Activated CD4-positive, alpha-beta memory T cell treated with anti-CD3 and anti-CD28 coated beads for 36 hours (primary cell): ENCODE results near the gene CDH5. TPM values are rescaled to one million over a fixed set of nuclear protein-coding genes. Genes with fewer than 3 reads are reported as not detected.

ENCODE experiments used
- CTCF ChIA-PET: fragments of 350-600 bp; sonication (Branson Sonifier 250); formaldehyde crosslinking; loops from one replicate; lab custom pipeline; 2021; ENCODE audit warnings: antibody characterized with exemption, inconsistent platforms; lab: Charles Lee
- POLR2A ChIA-PET: fragments of 350-600 bp; sonication (Branson Sonifier 250); formaldehyde crosslinking; loops from one replicate; lab custom pipeline; 2021; ENCODE audit warnings: antibody characterized with exemption; lab: Charles Lee
- DNase-seq: peaks from one replicate; pipeline ENCODE4 v3.0.0-alpha.2; 2020
- H3K27ac Mint-ChIP-seq: one replicate; pipeline ENCODE4 v1.8.0; 2021; ENCODE audit warnings: mixed read lengths
- H3K27me3 Mint-ChIP-seq: one replicate; pipeline ENCODE4 v1.8.0; 2021; ENCODE audit warnings: mixed read lengths
- H3K36me3 Mint-ChIP-seq: one replicate; pipeline ENCODE4 v1.8.0; 2021; ENCODE audit warnings: mixed read lengths
- H3K4me1 Mint-ChIP-seq: one replicate; pipeline ENCODE4 v1.8.0; 2021; ENCODE audit warnings: low read depth, mixed read lengths
- H3K4me3 Mint-ChIP-seq: one replicate; pipeline ENCODE4 v1.8.0; 2021; ENCODE audit warnings: mild to moderate bottlenecking, mixed read lengths
- H3K9me3 Mint-ChIP-seq: one replicate; pipeline ENCODE4 v1.8.0; 2021; ENCODE audit warnings: mixed read lengths
- intact Hi-C: fragments of 100-400 bp; cut with micrococcal nuclease; formaldehyde crosslinking; loops from one replicate; pipeline ENCODE4 v1.15.1; 2023
- total RNA-seq, 2 experiments: library from RNA; stranded (reverse); gene quantifications; one replicate each; pipeline ENCODE4 v1.2.3, GENCODE V29; 2021

Gene CDH5
- total RNA-seq, 2 experiments from 2014 or later, result not detected

- Mint-ChIP-seq H3K4me1 (peaks cover 4% of the 10 kb centered on the region), H3K27me3 (peaks cover 4% of the 10 kb centered on the region), H3K9me3 (peaks cover 6% of the 10 kb centered on the region), H3K4me3 (no peak overlapping the region), H3K27ac (no peak overlapping the region), H3K36me3 (no peaks in the 10 kb centered on the region)
- intact Hi-C loops, result no loop called here
- ChIA-PET CTCF (no interaction called here), POLR2A (no interaction called here)
- no peak for DNase-seq
Observed at GRCh38 chr16:66402591-66403230, 36.2 kb downstream of the CDH5 start.

- no peaks in the 10 kb centered on the region for H3K36me3 Mint-ChIP-seq
- intact Hi-C loops, result no loop called here
- H3K4me3 Mint-ChIP-seq, result no peak overlapping the region
- ChIA-PET POLR2A (no interaction called here), CTCF (interaction anchor here (3.7 to 5.4 kb wide), 4 partner anchors 75 to 205 kb away, joined by 28 to 77 read pairs (median 53); no protein-coding TSS in a partner anchor)
- H3K27me3 Mint-ChIP-seq, result peaks cover 4% of the 10 kb centered on the region
- peaks cover 6% of the 10 kb centered on the region for H3K9me3 Mint-ChIP-seq
- no peak for DNase-seq
- H3K27ac Mint-ChIP-seq, result no peak overlapping the region
- H3K4me1 Mint-ChIP-seq, result peaks cover 13% of the 10 kb centered on the region
Observed at GRCh38 chr16:66403531-66404145, 37.1 kb downstream of the CDH5 start.

GRCh38 chr16:66405057-66405783 is 38.7 kb downstream of the CDH5 start:
- H3K4me1 Mint-ChIP-seq, result peaks cover 24% of the 10 kb centered on the region
- H3K27me3 Mint-ChIP-seq, result peaks cover 2% of the 10 kb centered on the region
- intact Hi-C loops, result loop anchor here (5.0 kb wide), 1 partner anchor 467 kb away; no protein-coding TSS in a partner anchor
- H3K27ac Mint-ChIP-seq, result no peak overlapping the region
- ChIA-PET POLR2A (no interaction called here), CTCF (interaction anchor here (0.9 to 5.4 kb wide), 18 partner anchors 12 to 463 kb away, joined by 3 to 77 read pairs (median 6); partner anchors contain the start of genes DYNC1LI2 and NAE1)
- H3K4me3 Mint-ChIP-seq, result no peak overlapping the region
- H3K9me3 Mint-ChIP-seq, result peaks cover 6% of the 10 kb centered on the region
- H3K36me3 Mint-ChIP-seq, result no peaks in the 10 kb centered on the region
- DNase-seq, result no peak

- ChIA-PET CTCF (interaction anchor here (0.6 to 5.4 kb wide), 55 partner anchors 8 to 466 kb away, joined by 3 to 77 read pairs (median 4); partner anchors contain the start of genes CKLF, CMTM2, CMTM3 and DYNC1LI2), POLR2A (interaction anchor here (1.0 kb wide), 1 partner anchor 166 kb away, joined by 3 read pairs; no protein-coding TSS in a partner anchor)
- Mint-ChIP-seq H3K4me3 (peak overlapping the region; percentile 80), H3K4me1 (peaks cover 24% of the 10 kb centered on the region), H3K36me3 (peaks cover 3% of the 10 kb centered on the region), H3K9me3 (peaks cover 6% of the 10 kb centered on the region), H3K27me3 (peaks cover 2% of the 10 kb centered on the region), H3K27ac (no peak overlapping the region)
- peak; percentile 92 for DNase-seq
- intact Hi-C loops, result loop anchor here (1.0 to 5.0 kb wide), 3 partner anchors 77 to 466 kb away; no protein-coding TSS in a partner anchor
Observed at GRCh38 chr16:66406534-66407221, 40.2 kb downstream of the CDH5 start.

GRCh38 chr16:66408163-66409048 is 41.9 kb downstream of the CDH5 start:
- POLR2A ChIA-PET, result interaction anchor here (0.6 to 1.1 kb wide), 2 partner anchors 53 to 155 kb away, joined by 3 to 4 read pairs; no protein-coding TSS in a partner anchor
- Mint-ChIP-seq H3K9me3 (peaks cover 10% of the 10 kb centered on the region), H3K4me3 (peak overlapping the region; percentile 81), H3K36me3 (peaks cover 3% of the 10 kb centered on the region), H3K27me3 (peaks cover 2% of the 10 kb centered on the region), H3K4me1 (peaks cover 24% of the 10 kb centered on the region), H3K27ac (peak overlapping the region; percentile 81)
- intact Hi-C loops, result loop anchor here (1.0 to 5.0 kb wide), 7 partner anchors 66 to 464 kb away; partner anchors contain the start of gene CMTM3
- peak; percentile 61 for DNase-seq
- CTCF ChIA-PET, result interaction anchor here (0.5 to 5.4 kb wide), 16 partner anchors 15 to 465 kb away, joined by 3 to 77 read pairs (median 6); no protein-coding TSS in a partner anchor

GRCh38 chr16:66409156-66409555 is 42.7 kb downstream of the CDH5 start:
- Mint-ChIP-seq H3K9me3 (peaks cover 10% of the 10 kb centered on the region), H3K27ac (peak overlapping the region; percentile 81), H3K4me3 (peak overlapping the region; percentile 81), H3K27me3 (no peaks in the 10 kb centered on the region), H3K36me3 (peaks cover 3% of the 10 kb centered on the region), H3K4me1 (peaks cover 24% of the 10 kb centered on the region)
- intact Hi-C loops, result loop anchor here (5.0 kb wide), 1 partner anchor 463 kb away; no protein-coding TSS in a partner anchor
- POLR2A ChIA-PET, result interaction anchor here (0.6 kb wide), 1 partner anchor 52 kb away, joined by 3 read pairs; no protein-coding TSS in a partner anchor
- CTCF ChIA-PET, result interaction anchor here (0.8 to 5.4 kb wide), 6 partner anchors 16 to 464 kb away, joined by 3 to 73 read pairs (median 6); no protein-coding TSS in a partner anchor
- DNase-seq, result no peak

- CTCF ChIA-PET, result interaction anchor here (0.6 to 1.7 kb wide), 2 partner anchors 71 to 455 kb away, joined by 4 read pairs; no protein-coding TSS in a partner anchor
- Mint-ChIP-seq H3K4me1 (peaks cover 21% of the 10 kb centered on the region), H3K4me3 (no peak overlapping the region), H3K36me3 (peaks cover 3% of the 10 kb centered on the region), H3K9me3 (peaks cover 3% of the 10 kb centered on the region), H3K27ac (no peak overlapping the region), H3K27me3 (no peaks in the 10 kb centered on the region)
- intact Hi-C loops, result no loop called here
- DNase-seq, result no peak
- POLR2A ChIA-PET, result no interaction called here
Observed at GRCh38 chr16:66412182-66412581, 45.7 kb downstream of the CDH5 start.

GRCh38 chr16:66414891-66415290 is 48.4 kb downstream of the CDH5 start:
- H3K27me3 Mint-ChIP-seq, result no peaks in the 10 kb centered on the region
- peaks cover 10% of the 10 kb centered on the region for H3K4me1 Mint-ChIP-seq
- no peak overlapping the region for H3K4me3 Mint-ChIP-seq
- peaks cover 3% of the 10 kb centered on the region for H3K36me3 Mint-ChIP-seq
- intact Hi-C loops, result no loop called here
- POLR2A ChIA-PET, result no interaction called here
- CTCF ChIA-PET, result interaction anchor here (1.0 to 1.2 kb wide), 2 partner anchors 8 to 68 kb away, joined by 3 to 4 read pairs; no protein-coding TSS in a partner anchor
- DNase-seq, result no peak
- peaks cover 3% of the 10 kb centered on the region for H3K9me3 Mint-ChIP-seq
- no peak overlapping the region for H3K27ac Mint-ChIP-seq

- DNase-seq, result no peak
- Mint-ChIP-seq H3K4me3 (no peak overlapping the region), H3K4me1 (peaks cover 9% of the 10 kb centered on the region), H3K27ac (no peak overlapping the region), H3K9me3 (peaks cover 3% of the 10 kb centered on the region), H3K36me3 (peaks cover 2% of the 10 kb centered on the region), H3K27me3 (no peaks in the 10 kb centered on the region)
- CTCF ChIA-PET, result no interaction called here
- intact Hi-C loops, result no loop called here
- POLR2A ChIA-PET, result no interaction called here
Observed at GRCh38 chr16:66416136-66416535, 49.6 kb downstream of the CDH5 start.

- Mint-ChIP-seq H3K4me3 (no peak overlapping the region), H3K27me3 (no peaks in the 10 kb centered on the region), H3K4me1 (peaks cover 9% of the 10 kb centered on the region), H3K27ac (no peak overlapping the region), H3K9me3 (peaks cover 3% of the 10 kb centered on the region), H3K36me3 (no peaks in the 10 kb centered on the region)
- intact Hi-C loops, result no loop called here
- DNase-seq, result no peak
- ChIA-PET CTCF (interaction anchor here (1.2 to 1.4 kb wide), 2 partner anchors 11 to 12 kb away, joined by 3 to 7 read pairs; no protein-coding TSS in a partner anchor), POLR2A (no interaction called here)
Observed at GRCh38 chr16:66416939-66417700, 50.6 kb downstream of the CDH5 start.
